ENCODE data around the gene HPGDS.

The HPGDS gene

DNA sequence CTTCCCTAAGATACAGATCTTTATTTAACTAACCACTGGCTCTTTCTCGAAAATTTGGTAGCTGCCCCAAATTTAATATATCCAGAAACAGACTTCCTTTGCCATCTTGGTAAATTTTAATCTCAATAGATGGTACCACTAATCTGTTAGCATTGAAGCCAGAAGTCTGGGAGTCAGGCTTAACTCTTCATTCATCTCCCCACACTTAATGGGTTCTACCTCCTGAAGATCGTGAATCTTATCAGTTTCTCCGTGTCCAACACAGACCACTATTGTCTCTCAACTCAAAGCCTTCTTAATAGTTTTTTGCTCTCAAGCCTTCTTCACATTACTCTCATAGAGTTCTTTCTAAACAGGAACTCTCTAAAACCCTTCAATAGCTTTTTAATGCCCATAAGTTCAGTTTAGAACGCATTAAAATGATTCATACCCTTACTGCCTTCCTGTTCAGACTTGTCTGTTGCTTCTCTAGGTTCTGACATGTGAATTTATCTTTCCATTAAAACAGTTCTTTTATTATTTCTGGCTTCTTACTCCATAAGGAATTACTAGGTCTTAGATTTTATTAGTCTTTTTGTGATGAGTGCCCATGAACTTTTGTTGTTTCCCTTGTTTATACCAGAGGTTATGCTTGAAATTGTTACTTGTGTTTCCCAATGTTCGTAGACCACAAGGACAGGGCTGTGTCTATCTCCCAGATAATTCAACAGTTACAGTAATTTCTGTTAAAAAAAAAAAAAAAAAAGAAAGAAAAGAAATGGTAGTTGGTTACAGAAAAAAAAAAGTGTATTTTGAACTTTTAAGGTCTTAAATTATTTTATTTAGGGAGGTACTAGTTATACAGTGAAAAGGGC lies 80.2 kb downstream of the HPGDS start:
- Histone ChIP-seq H3K27ac (ENCODE audit: low read depth, low read length, poor library complexity, severe bottlenecking) (no peak overlapping the region), H3K36me3 (ENCODE audit: insufficient read depth, low read length) (peaks cover 42% of the 10 kb centered on the region; the same call in 1 of the 2 replicates), H3K27me3 (ENCODE audit: insufficient read depth, low read length) (no peaks in the 10 kb centered on the region), H3K79me2 (ENCODE audit: insufficient read depth, low read length) (no peaks in the 10 kb centered on the region; the same call in 1 of the 2 replicates), H3K9me3 (ENCODE audit: low read length) (no peaks in the 10 kb centered on the region), H3K4me2 (ENCODE audit: low read length) (no peak overlapping the region), H2AFZ (ENCODE audit: low read length) (no peak overlapping the region), H3K4me3 (ENCODE audit: low read depth, low read length, poor library complexity, severe bottlenecking) (no peak overlapping the region), H3K4me1 (ENCODE audit: insufficient read depth, low read length, severe bottlenecking) (no peaks in the 10 kb centered on the region), H3F3A (ENCODE audit: insufficient read depth, low read length) (no peaks in the 10 kb centered on the region), H4K20me1 (ENCODE audit: insufficient read depth, low read length) (peaks cover 4% of the 10 kb centered on the region; the same call in 1 of the 2 replicates), H3K9me2 (ENCODE audit: low read depth, low read length) (no peaks in the 10 kb centered on the region), H3K9ac (ENCODE audit: low read length) (no peak overlapping the region)
- TF ChIP-seq EZH2 (IDR thresholded peaks at IDR 0.05; ENCODE audit: borderline replicate concordance, low read length) = no peak
- TF ChIP-seq, protein P1, sequence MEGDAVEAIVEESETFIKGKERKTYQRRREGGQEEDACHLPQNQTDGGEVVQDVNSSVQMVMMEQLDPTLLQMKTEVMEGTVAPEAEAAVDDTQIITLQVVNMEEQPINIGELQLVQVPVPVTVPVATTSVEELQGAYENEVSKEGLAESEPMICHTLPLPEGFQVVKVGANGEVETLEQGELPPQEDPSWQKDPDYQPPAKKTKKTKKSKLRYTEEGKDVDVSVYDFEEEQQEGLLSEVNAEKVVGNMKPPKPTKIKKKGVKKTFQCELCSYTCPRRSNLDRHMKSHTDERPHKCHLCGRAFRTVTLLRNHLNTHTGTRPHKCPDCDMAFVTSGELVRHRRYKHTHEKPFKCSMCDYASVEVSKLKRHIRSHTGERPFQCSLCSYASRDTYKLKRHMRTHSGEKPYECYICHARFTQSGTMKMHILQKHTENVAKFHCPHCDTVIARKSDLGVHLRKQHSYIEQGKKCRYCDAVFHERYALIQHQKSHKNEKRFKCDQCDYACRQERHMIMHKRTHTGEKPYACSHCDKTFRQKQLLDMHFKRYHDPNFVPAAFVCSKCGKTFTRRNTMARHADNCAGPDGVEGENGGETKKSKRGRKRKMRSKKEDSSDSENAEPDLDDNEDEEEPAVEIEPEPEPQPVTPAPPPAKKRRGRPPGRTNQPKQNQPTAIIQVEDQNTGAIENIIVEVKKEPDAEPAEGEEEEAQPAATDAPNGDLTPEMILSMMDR (IDR thresholded peaks at IDR 0.05; ENCODE audit: low read length) = no peak

GRCh38 chr4:94256828-94257227 lies 85.8 kb downstream of the HPGDS start:
- H3K4me1 ChIP-seq (ENCODE audit: insufficient read depth, low read length, severe bottlenecking) = no peaks in the 10 kb centered on the region
- TF ChIP-seq EZH2 (IDR thresholded peaks at IDR 0.05; ENCODE audit: borderline replicate concordance, low read length) = no peak
- TF ChIP-seq, protein P1 (IDR thresholded peaks at IDR 0.05; ENCODE audit: low read length) = peak; percentile 47; the same call in 1 of the 2 replicates

GRCh38 chr4:94256144-94256783 lies 86.4 kb downstream of the HPGDS start:
- Histone ChIP-seq H3K4me3 (ENCODE audit: low read depth, low read length, poor library complexity, severe bottlenecking) (no peak overlapping the region), H3K9ac (ENCODE audit: low read length) (no peak overlapping the region), H3K36me3 (ENCODE audit: insufficient read depth, low read length) (peaks cover 40% of the 10 kb centered on the region; the same call in 1 of the 2 replicates), H3F3A (ENCODE audit: insufficient read depth, low read length) (no peaks in the 10 kb centered on the region), H3K27ac (ENCODE audit: low read depth, low read length, poor library complexity, severe bottlenecking) (no peak overlapping the region), H3K9me3 (ENCODE audit: low read length) (no peaks in the 10 kb centered on the region), H3K79me2 (ENCODE audit: insufficient read depth, low read length) (no peaks in the 10 kb centered on the region; the same call in 1 of the 2 replicates), H3K4me2 (ENCODE audit: low read length) (no peak overlapping the region), H2AFZ (ENCODE audit: low read length) (no peak overlapping the region), H3K9me2 (ENCODE audit: low read depth, low read length) (no peaks in the 10 kb centered on the region), H3K4me1 (ENCODE audit: insufficient read depth, low read length, severe bottlenecking) (no peaks in the 10 kb centered on the region), H3K27me3 (ENCODE audit: insufficient read depth, low read length) (no peaks in the 10 kb centered on the region), H4K20me1 (ENCODE audit: insufficient read depth, low read length) (no peaks in the 10 kb centered on the region; the same call in 1 of the 2 replicates)
- TF ChIP-seq, protein P1 (IDR thresholded peaks at IDR 0.05; ENCODE audit: low read length) = no peak
- no peak for TF ChIP-seq EZH2 (IDR thresholded peaks at IDR 0.05; ENCODE audit: borderline replicate concordance, low read length)

More at GRCh38 chr4:94256828-94257227, 85.8 kb downstream of the HPGDS start:
- Histone ChIP-seq H3K9ac (ENCODE audit: low read length) (no peak overlapping the region), H3K9me3 (ENCODE audit: low read length) (no peaks in the 10 kb centered on the region), H4K20me1 (ENCODE audit: insufficient read depth, low read length) (no peaks in the 10 kb centered on the region; the same call in 1 of the 2 replicates), H3K79me2 (ENCODE audit: insufficient read depth, low read length) (no peaks in the 10 kb centered on the region; the same call in 1 of the 2 replicates), H3F3A (ENCODE audit: insufficient read depth, low read length) (no peaks in the 10 kb centered on the region), H3K27ac (ENCODE audit: low read depth, low read length, poor library complexity, severe bottlenecking) (no peak overlapping the region), H3K27me3 (ENCODE audit: insufficient read depth, low read length) (no peaks in the 10 kb centered on the region), H3K9me2 (ENCODE audit: low read depth, low read length) (no peaks in the 10 kb centered on the region), H3K4me2 (ENCODE audit: low read length) (no peak overlapping the region), H2AFZ (ENCODE audit: low read length) (no peak overlapping the region), H3K36me3 (ENCODE audit: insufficient read depth, low read length) (peaks cover 44% of the 10 kb centered on the region; the same call in 1 of the 2 replicates), H3K4me3 (ENCODE audit: low read depth, low read length, poor library complexity, severe bottlenecking) (no peak overlapping the region)
